ENCODE data around the gene DPP6.

GRCh38 chr7:154868921-154869320 is 816.7 kb downstream of the DPP6 start:
- TF ChIP-seq CTCF (conservative IDR thresholded peaks at IDR 0.05; ENCODE audit: low read depth, low read length) (no peak), EZH2 (IDR thresholded peaks at IDR 0.05; ENCODE audit: borderline replicate concordance, low read depth, low read length, poor library complexity, severe bottlenecking) (no peak)

Measured in A673 (cell line).